Aorta (tissue), 5 donors: ENCODE measurements around the gene ZNF862. TPM values are rescaled to one million over a fixed set of nuclear protein-coding genes. Genes with fewer than 3 reads are reported as not detected.
A peak's percentile ranks its signal among the peaks of the same experiment; 100 is the strongest.
"Not testable (repeated sequence)": the region's sequence is repeated elsewhere in the genome, so short reads cannot be mapped to it uniquely, and the experiment has no call there.

Experiments used
- ATAC-seq: fragments of 200-7000 bp; cut with Tn5 transposase; one replicate; pipeline ENCODE4 v1.9.1; 2022; ENCODE audit warnings: moderate library complexity; ENCODE audit not compliant: low FRiP score
- DNase-seq, 2 donors: peaks; one replicate each; pipeline ENCODE4 v3.0.0-alpha.2; 2020
- H3K27ac ChIP-seq, 2 donors: one replicate each; pipeline ENCODE4 v1.5.1; 2013; ENCODE audit warnings: low read length in 2 of 2, mild to moderate bottlenecking in 2 of 2, moderate library complexity in 2 of 2, control low read depth in 1 of 2, inconsistent platforms in 1 of 2, low read depth in 1 of 2
- H3K27me3 ChIP-seq, 2 donors: one replicate each; pipeline ENCODE4 v1.6.1; 2013; ENCODE audit warnings: control low read depth in 1 of 2, low read length in 1 of 2, mild to moderate bottlenecking in 1 of 2, moderate library complexity in 1 of 2; ENCODE audit not compliant: insufficient read depth in 2 of 2, control insufficient read depth in 1 of 2
- H3K36me3 ChIP-seq, 2 donors: one replicate each; pipeline ENCODE4 v1.6.1; 2013; ENCODE audit warnings: control low read depth in 1 of 2, low read length in 1 of 2, mild to moderate bottlenecking in 1 of 2; ENCODE audit not compliant: insufficient read depth in 2 of 2, control insufficient read depth in 1 of 2
- H3K4me1 ChIP-seq, 2 donors: one replicate each; pipeline ENCODE4 v1.6.1; 2013; ENCODE audit warnings: low read length in 2 of 2, control low read depth in 1 of 2, mild to moderate bottlenecking in 1 of 2, moderate library complexity in 1 of 2; ENCODE audit not compliant: insufficient read depth in 2 of 2, control insufficient read depth in 1 of 2
- H3K4me3 ChIP-seq, 2 donors: one replicate each; pipeline ENCODE4 v1.5.1; 2013; ENCODE audit warnings: low read length in 2 of 2, control low read depth in 1 of 2, mild to moderate bottlenecking in 1 of 2
- H3K9me3 ChIP-seq: one replicate; pipeline ENCODE4 v1.6.1; 2013; ENCODE audit warnings: mild to moderate bottlenecking, low read length; ENCODE audit not compliant: control insufficient read depth
- WGBS, 2 donors: extraction: QIAGEN DNeasy Blood & Tissue Kit; methylation state at CpG; one replicate each; pipeline ENCODE4 v1.1.7; 2013; 5-methylcytosine and 5-hydroxymethylcytosine counted together
- intact Hi-C, 2 donors: fragments of 100-400 bp; cut with DNase I; formaldehyde crosslinking; loops; one replicate each; pipeline versions ENCODE4 v1.14.2 to v1.15.0; 2022
- polyA plus RNA-seq, 2 donors: library from polyadenylated mRNA; stranded (reverse); fragments of 200-250 nt; gene quantifications; one replicate each; pipeline ENCODE4 v1.2.3, GENCODE V29; 2013
- total RNA-seq, 2 donors: library from RNA; stranded (reverse); fragmentation: NEBNext Ultra II Directional; extraction: Animal tissue kit (Norgen Biotek cat#: 25700); gene quantifications; one replicate each; pipeline ENCODE4 v1.2.1, GENCODE V29; 2021
- donor health status: healthy with polysubstance abuse.
- donor health status: Bipolar disorder and iron deficiency.
- donor health status: DM: no; HTN: no; CAD: no.
- donor health status: DM: no; HTN: no; CAD: no.
- donor health status: DM: yes; HTN: yes; CAD: no.

Gene ZNF862
- total and polyA plus RNA-seq, 4 donors, result 2.9 to 30.1 (median 11.9) TPM

- no peak overlapping the region for H3K4me3 ChIP-seq
- DNase-seq (peak; percentile 23 to 66), ATAC-seq (no peak)
- WGBS, 2 donors, result 87 to 91% methylated on average over 19 of the region's 19 CpGs
- no peaks in the 10 kb centered on the region for H3K9me3 ChIP-seq
- no peaks in the 10 kb centered on the region for H3K27me3 ChIP-seq
- no peaks in the 10 kb centered on the region for H3K36me3 ChIP-seq
- H3K4me1 ChIP-seq, result no peaks in the 10 kb centered on the region
- intact Hi-C loops, result no loop called here
- no peak overlapping the region for H3K27ac ChIP-seq
Measured at GRCh38 chr7:149825567-149826343, 12.4 kb upstream of the ZNF862 start.

GRCh38 chr7:149826344-149827088, 11.7 kb upstream of the ZNF862 start:
- 87 to 89% methylated on average over 10 to 12 of the region's 12 CpGs for WGBS, 2 donors
- H3K4me3 ChIP-seq, result no peak overlapping the region
- intact Hi-C loops, result no loop called here
- no peaks in the 10 kb centered on the region for H3K9me3 ChIP-seq
- no peaks in the 10 kb centered on the region for H3K4me1 ChIP-seq
- no peaks in the 10 kb centered on the region for H3K36me3 ChIP-seq
- H3K27ac ChIP-seq, result no peak overlapping the region
- peak; percentile 18 to 56 for DNase-seq
- no peaks in the 10 kb centered on the region for H3K27me3 ChIP-seq
- peak; percentile 2 for ATAC-seq

GRCh38 chr7:149827089-149827981, 10.8 kb upstream of the ZNF862 start:
- Histone ChIP-seq H3K27ac (no peak overlapping the region), H3K27me3 (no peaks in the 10 kb centered on the region), H3K4me1 (no peaks in the 10 kb centered on the region), H3K4me3 (no peak overlapping the region), H3K9me3 (no peaks in the 10 kb centered on the region), H3K36me3 (no peaks in the 10 kb centered on the region)
- DNase-seq (peak; percentile 33 to 55), ATAC-seq (no peak)
- intact Hi-C loops, result no loop called here
- WGBS, 2 donors, result 75 to 79% methylated on average over 21 to 23 of the region's 23 CpGs

- intact Hi-C loops, result no loop called here
- no peaks in the 10 kb centered on the region for H3K9me3 ChIP-seq
- WGBS, 2 donors, result 84 to 90% methylated on average over 18 to 19 of the region's 19 CpGs
- H3K36me3 ChIP-seq, result no peaks in the 10 kb centered on the region
- H3K4me1 ChIP-seq, result no peaks in the 10 kb centered on the region
- H3K4me3 ChIP-seq, result no peak overlapping the region
- DNase-seq (peak in 1 of 2 donors; percentile 28), ATAC-seq (no peak)
- H3K27me3 ChIP-seq, result no peaks in the 10 kb centered on the region
- no peak overlapping the region for H3K27ac ChIP-seq
Measured at GRCh38 chr7:149828357-149829309, 9.5 kb upstream of the ZNF862 start.

- not testable (repeated sequence) for H3K27ac ChIP-seq, H3K4me3 ChIP-seq, H3K4me1 ChIP-seq, ATAC-seq, DNase-seq, H3K27me3 ChIP-seq, H3K36me3 ChIP-seq, H3K9me3 ChIP-seq
- intact Hi-C loops, result loop anchor here (10.0 kb wide), 2 partner anchors 116 to 206 kb away; a partner anchor contains a TSS
- 44 to 50% methylated on average over 1 of the region's 1 CpG for WGBS, 2 donors
Measured at GRCh38 chr7:149830527-149830926, 7.6 kb upstream of the ZNF862 start.

- intact Hi-C loops, result loop anchor here (10.0 kb wide), 2 partner anchors 116 to 206 kb away; a partner anchor contains a TSS
- Histone ChIP-seq H3K4me3 (no peak overlapping the region), H3K27me3 (no peaks in the 10 kb centered on the region), H3K36me3 (no peaks in the 10 kb centered on the region), H3K4me1 (no peaks in the 10 kb centered on the region), H3K9me3 (no peaks in the 10 kb centered on the region), H3K27ac (no peak overlapping the region)
- DNase-seq (no peak), ATAC-seq (no peak)
- 46 to 50% methylated on average over 11 of the region's 11 CpGs for WGBS, 2 donors
Measured at GRCh38 chr7:149830997-149831740, 7.0 kb upstream of the ZNF862 start.

- intact Hi-C loops, result loop anchor here (10.0 kb wide), 2 partner anchors 117 to 207 kb away; a partner anchor contains a TSS
- no peaks in the 10 kb centered on the region for H3K9me3 ChIP-seq
- ATAC-seq (no peak), DNase-seq (no peak)
- no peaks in the 10 kb centered on the region for H3K36me3 ChIP-seq
- no peaks in the 10 kb centered on the region for H3K4me1 ChIP-seq
- no peaks in the 10 kb centered on the region for H3K27me3 ChIP-seq
- no peak overlapping the region for H3K4me3 ChIP-seq
- 68 to 69% methylated on average over 9 of the region's 9 CpGs for WGBS, 2 donors
- H3K27ac ChIP-seq, result no peak overlapping the region
Measured at GRCh38 chr7:149831741-149832219, 6.4 kb upstream of the ZNF862 start.
